A673 (cell line): ENCODE data around the gene WSB2.

Source experiments
- CTCF ChIP-seq: fragments of 300-800, 200-600 bp; sonication (generic); conservative IDR thresholded peaks from 2 replicates; pipeline ENCODE4 v1.5.1; 2017; ENCODE audit warnings: low read depth, mild to moderate bottlenecking, antibody characterized with exemption, low read length, moderate library complexity, mixed read lengths
- EZH2 ChIP-seq: fragments of 200-600 bp; sonication (generic); IDR thresholded peaks from 2 replicates; pipeline ENCODE4 v1.6.1; 2017; ENCODE audit warnings: borderline replicate concordance, low read depth, mild to moderate bottlenecking, mixed read lengths, antibody characterized with exemption, low read length; ENCODE audit not compliant: poor library complexity, severe bottlenecking

GRCh38 chr12:118055144-118055557, 5.8 kb downstream of the WSB2 start:
- TF ChIP-seq CTCF, result peak; percentile 75
- TF ChIP-seq EZH2, result no peak
